Stomach (tissue), 4 donors: Measurements from ENCODE around the gene DZIP1.

Source experiments
- POLR2A ChIP-seq, 4 donors: fragments of 450-650 bp; IDR thresholded peaks; one replicate each; pipeline ENCODE4 v1.6.1; 2016; ENCODE audit warnings: antibody characterized with exemption in 4 of 4, control low read depth in 2 of 4, mild to moderate bottlenecking in 1 of 4, moderate library complexity in 1 of 4
- POLR2AphosphoS5 ChIP-seq, 3 donors: sonication (generic); formaldehyde crosslinking; IDR thresholded peaks; one replicate each; pipeline ENCODE4 v1.6.1; 2016; ENCODE audit warnings: antibody characterized with exemption in 3 of 3
- TF ChIP-seq, protein P1 (sequence below), 7 experiments: fragments of 450-650 bp in 4 of 7; fragments of 200-600 bp in 3 of 7; sonication (generic) in 3 of 7; IDR thresholded peaks; one replicate each; pipeline ENCODE4 v1.5.1; 2016 to 2019; ENCODE audit warnings: antibody characterized with exemption in 7 of 7, control low read depth in 2 of 7, mild to moderate bottlenecking in 1 of 7

- TF ChIP-seq, protein P1, sequence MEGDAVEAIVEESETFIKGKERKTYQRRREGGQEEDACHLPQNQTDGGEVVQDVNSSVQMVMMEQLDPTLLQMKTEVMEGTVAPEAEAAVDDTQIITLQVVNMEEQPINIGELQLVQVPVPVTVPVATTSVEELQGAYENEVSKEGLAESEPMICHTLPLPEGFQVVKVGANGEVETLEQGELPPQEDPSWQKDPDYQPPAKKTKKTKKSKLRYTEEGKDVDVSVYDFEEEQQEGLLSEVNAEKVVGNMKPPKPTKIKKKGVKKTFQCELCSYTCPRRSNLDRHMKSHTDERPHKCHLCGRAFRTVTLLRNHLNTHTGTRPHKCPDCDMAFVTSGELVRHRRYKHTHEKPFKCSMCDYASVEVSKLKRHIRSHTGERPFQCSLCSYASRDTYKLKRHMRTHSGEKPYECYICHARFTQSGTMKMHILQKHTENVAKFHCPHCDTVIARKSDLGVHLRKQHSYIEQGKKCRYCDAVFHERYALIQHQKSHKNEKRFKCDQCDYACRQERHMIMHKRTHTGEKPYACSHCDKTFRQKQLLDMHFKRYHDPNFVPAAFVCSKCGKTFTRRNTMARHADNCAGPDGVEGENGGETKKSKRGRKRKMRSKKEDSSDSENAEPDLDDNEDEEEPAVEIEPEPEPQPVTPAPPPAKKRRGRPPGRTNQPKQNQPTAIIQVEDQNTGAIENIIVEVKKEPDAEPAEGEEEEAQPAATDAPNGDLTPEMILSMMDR (IDR thresholded peaks at IDR 0.05) = no peak
- TF ChIP-seq POLR2A (IDR thresholded peaks at IDR 0.05) (no peak), POLR2AphosphoS5 (IDR thresholded peaks at IDR 0.05) (no peak)
Measured at GRCh38 chr13:95605448-95606125, 38.9 kb downstream of the DZIP1 start.
